T-helper 1 cell treated with Interleukin-12 subunit alpha and Interleukin-12 subunit beta and Interleukin-4 antibody, amounts not matched to agents 30 ng/mL and 1 ng/mL, for 36 hours (primary cell): ENCODE data around the gene MGAT3. TPM values are rescaled to one million over a fixed set of nuclear protein-coding genes. Genes with fewer than 3 reads are reported as not detected.

Source experiments
- intact Hi-C: fragments of 100-400 bp; cut with micrococcal nuclease; formaldehyde crosslinking; loops from one replicate; pipeline ENCODE4 v1.15.1; 2024
- total RNA-seq: library from RNA; stranded (reverse); gene quantifications from 2 replicates; pipeline ENCODE4 v1.2.3, GENCODE V29; 2022

MGAT3 gene
- total RNA-seq, 1 donor from 2014 or later = 2.9 TPM

GRCh38 chr22:39508393-39508792, 51.6 kb downstream of the MGAT3 start:
- intact Hi-C loops = no loop called here

GRCh38 chr22:39510529-39511149, 53.8 kb downstream of the MGAT3 start:
- intact Hi-C loops = no loop called here

GRCh38 chr22:39511226-39511625, 54.4 kb downstream of the MGAT3 start:
- intact Hi-C loops = no loop called here

- intact Hi-C loops = no loop called here
Measured at GRCh38 chr22:39512026-39512425, 55.2 kb downstream of the MGAT3 start.

- intact Hi-C loops = loop anchor here (1.0 kb wide), 2 partner anchors 20 to 170 kb away; no protein-coding TSS in a partner anchor
Measured at GRCh38 chr22:39513791-39514190, 57.0 kb downstream of the MGAT3 start.

- intact Hi-C loops = loop anchor here (1.0 kb wide), 2 partner anchors 21 to 171 kb away; no protein-coding TSS in a partner anchor
Measured at GRCh38 chr22:39514373-39514973, 57.7 kb downstream of the MGAT3 start.

GRCh38 chr22:39515266-39516050, 58.6 kb downstream of the MGAT3 start:
- intact Hi-C loops = no loop called here

- intact Hi-C loops = no loop called here
Measured at GRCh38 chr22:39517470-39517869, 60.7 kb downstream of the MGAT3 start.

GRCh38 chr22:39518144-39518786, 61.5 kb downstream of the MGAT3 start:
- intact Hi-C loops = no loop called here

GRCh38 chr22:39518996-39519680, 62.3 kb downstream of the MGAT3 start:
- intact Hi-C loops = no loop called here

- intact Hi-C loops = loop anchor here (1.0 to 10.0 kb wide), 12 partner anchors 13 to 1925 kb away; partner anchors contain the start of genes CBX6, CBX7, DNAL4 and GTPBP1
Measured at GRCh38 chr22:39519681-39520225, 62.9 kb downstream of the MGAT3 start.

- intact Hi-C loops = loop anchor here (1.0 to 10.0 kb wide), 12 partner anchors 12 to 1924 kb away; partner anchors contain the start of genes CBX6, CBX7, DNAL4 and GTPBP1
Measured at GRCh38 chr22:39520226-39521105, 63.7 kb downstream of the MGAT3 start, which contains the start of gene ATF4. Gene ATF4 (plus strand): TSS chr22:39520562. CDS start chr22:39521446, 884 bp downstream.

- intact Hi-C loops = loop anchor here (5.0 to 10.0 kb wide), 3 partner anchors 649 to 1924 kb away; partner anchors contain the start of genes CBX6, GTPBP1 and TOB2
Measured at GRCh38 chr22:39521106-39521885, 64.5 kb downstream of the MGAT3 start.

- intact Hi-C loops = loop anchor here (5.0 to 10.0 kb wide), 3 partner anchors 650 to 1923 kb away; partner anchors contain the start of genes CBX6, GTPBP1 and TOB2
Measured at GRCh38 chr22:39522091-39522490, 65.3 kb downstream of the MGAT3 start.

GRCh38 chr22:39522567-39523300, 65.9 kb downstream of the MGAT3 start:
- intact Hi-C loops = loop anchor here (5.0 to 10.0 kb wide), 3 partner anchors 650 to 1922 kb away; partner anchors contain the start of genes CBX6, GTPBP1 and TOB2

- intact Hi-C loops = loop anchor here (5.0 to 10.0 kb wide), 3 partner anchors 652 to 1921 kb away; partner anchors contain the start of genes CBX6, GTPBP1 and TOB2
Measured at GRCh38 chr22:39524089-39524752, 67.4 kb downstream of the MGAT3 start.
